ENCODE data around the gene COTL1. TPM values are rescaled to one million over a fixed set of nuclear protein-coding genes. Genes with fewer than 3 reads are reported as not detected.

Gene COTL1
- total RNA-seq, 1 donor from 2014 or later: 359 TPM

GRCh38 chr16:84541999-84542817, 75.7 kb downstream of the COTL1 start:
- Mint-ChIP-seq H3K27ac (ENCODE audit: unreplicated experiment) (no peak overlapping the region), H3K36me3 (ENCODE audit: low read depth, unreplicated experiment) (no peaks in the 10 kb centered on the region), H3K9me3 (ENCODE audit: unreplicated experiment) (peaks cover 2% of the 10 kb centered on the region), H3K4me3 (ENCODE audit: unreplicated experiment) (no peak overlapping the region), H3K4me1 (ENCODE audit: low read depth, unreplicated experiment) (peaks cover 13% of the 10 kb centered on the region), H3K27me3 (ENCODE audit: low read depth, unreplicated experiment) (peaks cover 5% of the 10 kb centered on the region)
- H3K79me2 ChIP-seq (ENCODE audit: insufficient read depth, low read length): no peaks in the 10 kb centered on the region
- peak overlapping the region; percentile 42 for H3K4me2 ChIP-seq (ENCODE audit: low read length)
- DNase-seq (ENCODE audit: low read depth) (peak; percentile 69), FAIRE-seq (no peak)
- no peaks in the 10 kb centered on the region for H4K20me1 ChIP-seq (ENCODE audit: insufficient read depth, low read length)
- H3K9me3 ChIP-seq (ENCODE audit: insufficient read depth, low read depth, low read length): no peaks in the 10 kb centered on the region
- H3K27ac ChIP-seq (ENCODE audit: low read depth, low read length): peak overlapping the region; percentile 4
- H3K4me3 ChIP-seq (ENCODE audit: insufficient read depth, low read depth, low read length): no peak overlapping the region
- no peaks in the 10 kb centered on the region for H3K36me3 ChIP-seq (ENCODE audit: insufficient read depth, low read length)
- H2AFZ ChIP-seq (ENCODE audit: low read depth, low read length): no peak overlapping the region
- H3K4me1 ChIP-seq (ENCODE audit: insufficient read depth, low read length): peaks cover 33% of the 10 kb centered on the region
- no peak overlapping the region for H3K9ac ChIP-seq (ENCODE audit: low read length)
- TF ChIP-seq, protein P1, sequence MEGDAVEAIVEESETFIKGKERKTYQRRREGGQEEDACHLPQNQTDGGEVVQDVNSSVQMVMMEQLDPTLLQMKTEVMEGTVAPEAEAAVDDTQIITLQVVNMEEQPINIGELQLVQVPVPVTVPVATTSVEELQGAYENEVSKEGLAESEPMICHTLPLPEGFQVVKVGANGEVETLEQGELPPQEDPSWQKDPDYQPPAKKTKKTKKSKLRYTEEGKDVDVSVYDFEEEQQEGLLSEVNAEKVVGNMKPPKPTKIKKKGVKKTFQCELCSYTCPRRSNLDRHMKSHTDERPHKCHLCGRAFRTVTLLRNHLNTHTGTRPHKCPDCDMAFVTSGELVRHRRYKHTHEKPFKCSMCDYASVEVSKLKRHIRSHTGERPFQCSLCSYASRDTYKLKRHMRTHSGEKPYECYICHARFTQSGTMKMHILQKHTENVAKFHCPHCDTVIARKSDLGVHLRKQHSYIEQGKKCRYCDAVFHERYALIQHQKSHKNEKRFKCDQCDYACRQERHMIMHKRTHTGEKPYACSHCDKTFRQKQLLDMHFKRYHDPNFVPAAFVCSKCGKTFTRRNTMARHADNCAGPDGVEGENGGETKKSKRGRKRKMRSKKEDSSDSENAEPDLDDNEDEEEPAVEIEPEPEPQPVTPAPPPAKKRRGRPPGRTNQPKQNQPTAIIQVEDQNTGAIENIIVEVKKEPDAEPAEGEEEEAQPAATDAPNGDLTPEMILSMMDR (IDR thresholded peaks at IDR 0.05; ENCODE audit: insufficient read depth, low read depth, low read length): no peak
- no peak for TF ChIP-seq EZH2 (IDR thresholded peaks at IDR 0.05; ENCODE audit: insufficient read depth, low read length)
- H3K27me3 ChIP-seq (ENCODE audit: insufficient read depth, low read length): peaks cover 4% of the 10 kb centered on the region

DNA sequence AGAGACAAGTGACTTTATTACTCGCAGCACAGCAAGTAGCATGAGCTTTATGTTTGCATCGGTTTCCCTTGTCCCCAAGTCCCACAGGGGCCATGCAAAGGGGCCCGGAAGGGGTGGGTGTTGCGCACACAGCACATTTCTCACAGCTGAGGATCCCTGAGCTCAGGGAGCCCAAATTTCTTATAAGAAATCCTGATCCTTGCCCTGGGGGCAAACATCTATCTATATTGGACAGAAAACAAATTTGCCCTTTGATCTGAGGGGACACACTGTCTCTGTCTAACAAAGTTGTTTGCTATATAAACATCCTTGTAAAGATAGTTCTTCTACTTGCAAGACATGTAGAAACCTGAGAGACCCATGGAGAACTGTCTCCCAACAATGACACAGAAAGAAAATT, 77.7 kb downstream of the COTL1 start:
- Mint-ChIP-seq H3K27me3 (ENCODE audit: low read depth, unreplicated experiment) (peaks cover 3% of the 10 kb centered on the region), H3K27ac (ENCODE audit: unreplicated experiment) (no peak overlapping the region), H3K4me3 (ENCODE audit: unreplicated experiment) (no peak overlapping the region), H3K36me3 (ENCODE audit: low read depth, unreplicated experiment) (peaks cover 2% of the 10 kb centered on the region), H3K4me1 (ENCODE audit: low read depth, unreplicated experiment) (peaks cover 13% of the 10 kb centered on the region), H3K9me3 (ENCODE audit: unreplicated experiment) (no peaks in the 10 kb centered on the region)
- H3K4me2 ChIP-seq (ENCODE audit: low read length): no peak overlapping the region
- H3K27ac ChIP-seq (ENCODE audit: low read depth, low read length): no peak overlapping the region
- no peak overlapping the region for H3K9ac ChIP-seq (ENCODE audit: low read length)
- no peaks in the 10 kb centered on the region for H3K36me3 ChIP-seq (ENCODE audit: insufficient read depth, low read length)
- H2AFZ ChIP-seq (ENCODE audit: low read depth, low read length): no peak overlapping the region
- H3K4me1 ChIP-seq (ENCODE audit: insufficient read depth, low read length): peaks cover 33% of the 10 kb centered on the region
- FAIRE-seq (no peak), DNase-seq (ENCODE audit: low read depth) (no peak)
- H3K4me3 ChIP-seq (ENCODE audit: insufficient read depth, low read depth, low read length): no peak overlapping the region
- no peaks in the 10 kb centered on the region for H4K20me1 ChIP-seq (ENCODE audit: insufficient read depth, low read length)
- H3K9me3 ChIP-seq (ENCODE audit: insufficient read depth, low read depth, low read length): no peaks in the 10 kb centered on the region
- TF ChIP-seq, protein P1 (IDR thresholded peaks at IDR 0.05; ENCODE audit: insufficient read depth, low read depth, low read length): no peak
- no peak for TF ChIP-seq EZH2 (IDR thresholded peaks at IDR 0.05; ENCODE audit: insufficient read depth, low read length)
- no peaks in the 10 kb centered on the region for H3K79me2 ChIP-seq (ENCODE audit: insufficient read depth, low read length)
- H3K27me3 ChIP-seq (ENCODE audit: insufficient read depth, low read length): no peaks in the 10 kb centered on the region

Data from astrocyte (in vitro differentiated cells and primary cell).